AML-193 (cell line): Measurements from ENCODE around the gene PI4KA.
"Not testable (repeated sequence)": the region's sequence is repeated elsewhere in the genome, so short reads cannot be mapped to it uniquely, and the experiment has no call there.

Experiments
- DNase-seq, 2 experiments: peaks; one replicate each; lab custom pipeline; 2025; lab: John Stamatoyannopoulos, UW

Gene PI4KA

DNA sequence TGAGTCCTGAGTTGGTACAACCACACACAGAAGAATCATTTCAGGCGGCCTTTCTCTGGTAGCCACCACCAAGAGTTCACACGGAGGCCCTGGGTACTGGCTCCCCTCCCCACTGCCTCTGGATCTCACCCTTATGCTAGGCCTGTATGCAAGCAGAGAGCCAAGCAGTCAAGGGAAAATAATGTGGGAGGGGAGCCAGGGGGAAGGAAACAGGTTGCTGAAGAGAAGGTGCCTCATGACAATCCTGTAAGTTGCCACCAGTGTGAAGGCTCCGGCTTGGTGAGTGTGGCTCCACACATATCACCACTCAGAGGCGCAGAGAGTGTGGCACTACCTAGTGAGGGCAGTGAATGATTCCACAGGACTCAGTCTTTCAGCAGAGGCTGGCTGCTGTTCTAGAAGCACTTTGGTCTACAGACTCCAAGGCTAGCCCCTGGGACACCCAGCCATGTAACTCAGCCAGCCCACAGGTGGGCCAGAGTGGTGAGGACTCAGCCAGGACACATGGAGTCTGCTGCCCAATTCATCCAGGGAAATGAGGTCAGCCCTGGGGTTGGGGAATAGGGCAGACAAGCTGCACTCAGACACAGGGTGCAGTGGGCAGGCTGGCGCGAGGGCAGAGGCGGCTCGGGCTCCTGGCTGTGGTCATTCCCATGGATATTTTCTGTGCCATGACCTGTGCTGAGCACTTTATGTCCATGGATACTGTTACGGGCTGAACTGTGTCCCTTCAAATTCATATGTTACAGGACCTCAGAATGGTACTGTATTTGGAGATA, 133.7 kb downstream of the PI4KA start:
- no peak for DNase-seq

DNA sequence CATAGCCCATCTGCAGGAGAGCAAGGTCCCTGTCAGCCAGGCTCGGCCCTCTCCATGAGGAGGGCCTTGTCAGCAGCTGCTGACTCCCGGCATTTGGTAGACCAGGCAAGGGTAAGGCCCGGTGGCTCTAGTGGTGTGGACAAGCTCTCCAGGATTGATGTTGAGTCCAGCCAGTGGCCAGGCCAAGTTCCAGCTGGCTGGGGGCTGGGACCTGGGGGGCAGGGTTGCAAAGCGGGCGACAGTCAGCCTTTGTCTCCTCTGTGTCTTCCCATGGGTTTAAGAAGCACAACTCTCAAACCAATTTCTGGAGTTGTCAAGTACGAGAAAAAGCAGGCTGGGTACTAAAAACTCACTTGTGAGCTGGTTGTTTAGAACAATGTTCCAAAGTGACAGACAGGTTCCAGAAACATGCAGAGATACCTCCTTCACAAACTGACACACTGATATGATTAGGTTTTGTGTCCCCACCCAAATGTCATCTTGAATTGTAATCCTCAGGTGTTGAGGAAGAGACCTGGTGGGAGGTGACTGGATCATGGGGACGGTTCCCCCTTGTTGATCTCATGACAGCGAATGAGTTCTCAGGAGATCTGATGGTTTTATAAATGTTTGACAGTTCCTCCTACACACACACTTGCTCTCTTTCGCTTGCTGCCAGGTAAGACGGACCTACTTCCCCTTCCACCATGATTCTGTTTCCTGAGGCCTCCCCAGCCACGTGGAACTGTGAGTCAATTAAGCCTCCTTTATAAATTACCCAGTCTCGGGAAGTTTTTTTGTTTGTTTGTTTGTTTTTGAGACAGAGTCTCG, 137.0 kb downstream of the PI4KA start:
- no peak for DNase-seq

DNA sequence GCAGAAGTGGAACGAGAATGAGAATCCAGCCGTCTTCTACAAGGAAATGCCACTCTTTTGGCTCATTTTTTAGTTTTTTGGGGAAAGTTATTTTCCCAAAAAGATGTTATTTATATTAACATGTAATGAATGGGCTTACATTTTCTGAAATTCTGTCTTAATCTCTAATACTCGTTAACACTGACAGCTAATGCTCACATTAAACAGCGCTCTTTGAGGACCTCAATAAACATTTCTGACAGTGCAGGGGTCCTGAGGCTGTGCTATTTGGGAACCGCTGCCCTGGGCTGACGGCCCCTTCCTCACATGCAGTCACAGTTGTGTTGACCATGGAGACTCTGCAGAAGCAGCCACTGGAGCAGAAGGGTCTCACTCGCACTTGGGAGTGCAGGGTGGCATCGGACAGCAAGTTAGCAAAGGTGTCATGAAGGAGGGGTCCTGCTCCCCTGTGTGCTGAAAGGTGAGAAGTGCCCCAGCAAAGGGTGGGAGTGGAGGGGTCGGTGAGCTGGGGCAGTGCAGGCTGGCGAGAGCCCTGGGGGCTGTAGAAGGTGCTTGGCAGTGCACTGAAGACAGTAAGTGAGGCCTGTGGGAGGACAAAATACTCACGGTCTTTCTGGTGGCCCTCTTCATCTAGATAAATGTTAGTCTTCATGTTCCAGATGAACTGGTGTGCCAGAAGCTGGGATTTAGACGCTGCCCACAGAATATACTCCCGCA, 137.8 kb downstream of the PI4KA start:
- DNase-seq: no peak

DNA sequence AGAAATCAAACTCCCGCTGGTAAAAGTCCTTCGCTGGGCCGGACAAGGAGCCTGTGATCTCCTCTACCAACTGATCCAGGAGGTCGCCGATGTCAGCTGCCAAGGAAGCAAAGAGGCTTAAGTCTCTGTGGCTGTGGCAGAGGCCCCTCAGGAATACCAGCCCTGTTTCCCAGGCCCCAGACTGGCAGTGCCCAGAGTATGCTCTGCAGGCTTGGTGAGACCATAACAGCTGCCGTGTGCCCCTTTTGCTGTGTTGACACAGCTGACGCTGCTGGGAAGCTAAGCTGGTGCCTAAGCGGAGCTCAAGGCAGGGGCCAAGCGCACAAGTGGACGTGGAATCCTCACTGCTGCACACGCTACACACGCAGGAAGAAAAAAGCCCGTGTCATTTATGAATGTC, 139.9 kb downstream of the PI4KA start:
- DNase-seq: not testable (repeated sequence)

DNA sequence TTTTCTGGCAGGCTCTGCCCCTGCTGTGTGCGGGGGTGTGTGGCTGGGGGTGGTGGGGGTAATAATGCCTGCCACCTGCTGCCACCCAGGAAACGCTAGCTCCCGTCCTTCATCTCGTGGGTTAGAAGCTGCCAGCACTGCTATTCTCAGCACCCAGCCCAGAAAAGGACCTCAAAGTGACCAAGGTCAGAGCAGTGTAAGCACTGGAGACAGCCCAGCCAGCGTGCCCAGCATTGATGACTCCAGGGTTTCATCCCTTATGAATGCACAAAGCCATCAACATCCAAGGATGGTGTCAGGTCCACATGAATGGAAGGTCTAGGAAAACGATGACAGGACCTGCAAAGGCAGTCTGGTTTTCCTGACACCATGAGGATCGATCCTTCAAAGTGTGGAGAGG, 140.6 kb downstream of the PI4KA start:
- not testable (repeated sequence) for DNase-seq

DNA sequence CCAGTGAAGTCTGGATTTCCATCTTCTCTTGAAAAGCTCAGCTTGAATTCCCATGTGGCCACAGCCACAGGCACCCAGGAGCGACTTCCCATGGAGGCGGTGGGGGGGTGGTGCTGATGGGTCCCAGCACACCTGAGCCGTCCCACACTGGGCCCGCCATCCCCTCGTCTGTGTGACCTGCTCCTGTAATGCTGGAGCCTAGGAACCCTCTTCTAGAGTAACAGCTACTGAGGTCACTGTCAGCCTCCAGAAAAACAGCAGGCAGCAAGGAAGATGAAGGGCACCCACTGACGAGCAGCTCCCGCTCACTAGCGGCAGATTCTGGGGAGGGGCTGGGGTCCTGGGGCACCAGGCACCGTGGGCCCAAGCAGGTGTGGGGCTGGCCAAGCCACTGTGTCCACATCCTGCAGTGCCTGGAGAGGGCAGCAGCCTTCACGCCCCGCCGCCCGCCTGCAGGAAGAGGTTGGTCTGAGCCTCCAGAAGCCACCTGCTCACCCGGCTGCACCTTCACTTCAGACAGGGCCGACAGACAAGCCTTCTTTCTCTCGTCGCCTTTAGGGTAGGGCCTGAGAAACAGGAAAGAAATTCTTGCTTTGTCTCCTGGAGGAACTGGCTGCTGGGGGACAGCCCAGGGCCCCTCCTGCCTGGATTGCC, 141.3 kb downstream of the PI4KA start:
- DNase-seq: not testable (repeated sequence)

DNA sequence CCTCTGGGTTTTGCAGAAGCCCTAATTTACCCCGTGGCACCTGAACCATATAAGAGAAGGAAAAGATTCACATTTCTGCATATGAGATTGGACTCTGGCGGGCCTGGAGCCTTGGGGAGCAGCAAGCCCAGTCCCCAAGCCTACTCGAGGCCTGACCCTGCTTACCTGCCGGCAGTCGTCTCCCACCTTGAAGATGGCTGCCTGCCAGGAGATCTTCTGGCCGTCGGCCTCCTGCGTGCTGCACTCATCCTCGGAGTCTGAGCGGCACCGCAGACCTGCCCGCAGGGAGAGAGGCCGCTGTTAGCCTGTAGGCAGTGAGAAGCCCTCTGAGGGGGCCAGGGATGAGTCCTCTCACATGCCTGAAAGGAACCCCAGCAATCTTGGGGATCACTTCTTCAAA, 145.5 kb downstream of the PI4KA start:
- not testable (repeated sequence) for DNase-seq

DNA sequence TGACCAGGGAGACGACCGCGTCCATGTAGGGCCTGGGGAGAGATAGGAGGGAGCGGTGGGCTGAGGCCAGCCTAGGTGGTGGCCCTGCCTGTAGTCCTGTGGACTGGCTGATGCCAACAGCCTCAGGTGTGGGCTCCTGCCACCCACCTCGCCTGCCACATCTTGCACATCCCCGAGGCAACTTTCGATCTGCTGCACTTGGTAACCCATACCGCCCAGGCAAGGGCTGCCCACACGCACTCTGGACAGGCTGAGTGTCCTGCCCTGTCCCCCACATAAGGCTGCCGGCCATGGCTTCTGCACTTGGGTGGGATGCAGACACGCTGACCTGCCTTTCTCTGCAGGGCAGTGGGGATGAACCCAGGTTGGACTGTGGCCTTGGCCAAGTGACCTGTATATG, 148.6 kb downstream of the PI4KA start:
- DNase-seq: not testable (repeated sequence)

DNA sequence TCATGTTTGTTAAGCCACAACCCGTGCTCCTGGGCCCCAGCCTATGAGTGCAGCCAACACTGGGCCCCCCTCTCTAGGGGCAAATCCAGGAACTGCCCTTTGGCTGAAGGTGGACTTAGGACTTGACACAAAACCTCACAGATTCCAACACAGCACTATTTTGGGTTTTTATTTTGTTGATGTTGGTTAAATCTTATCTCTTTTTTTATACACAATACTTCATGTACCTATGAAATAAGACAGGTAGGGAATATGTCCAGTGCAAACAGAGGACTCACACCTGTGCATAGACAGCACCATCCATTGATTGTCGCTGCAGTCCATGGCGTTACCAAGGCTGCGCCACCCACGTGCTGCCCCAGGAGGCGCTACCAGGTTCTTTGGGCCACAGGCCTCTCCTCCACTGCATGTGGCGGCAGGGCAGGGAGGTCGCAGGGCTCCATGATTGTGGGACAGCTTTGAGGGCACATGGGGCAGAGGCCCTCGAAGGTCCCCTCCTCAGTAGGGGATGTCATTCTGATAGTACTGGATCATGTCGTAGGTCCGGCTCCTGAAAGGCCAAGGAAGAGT, 151.0 kb downstream of the PI4KA start:
- not testable (repeated sequence) for DNase-seq

DNA sequence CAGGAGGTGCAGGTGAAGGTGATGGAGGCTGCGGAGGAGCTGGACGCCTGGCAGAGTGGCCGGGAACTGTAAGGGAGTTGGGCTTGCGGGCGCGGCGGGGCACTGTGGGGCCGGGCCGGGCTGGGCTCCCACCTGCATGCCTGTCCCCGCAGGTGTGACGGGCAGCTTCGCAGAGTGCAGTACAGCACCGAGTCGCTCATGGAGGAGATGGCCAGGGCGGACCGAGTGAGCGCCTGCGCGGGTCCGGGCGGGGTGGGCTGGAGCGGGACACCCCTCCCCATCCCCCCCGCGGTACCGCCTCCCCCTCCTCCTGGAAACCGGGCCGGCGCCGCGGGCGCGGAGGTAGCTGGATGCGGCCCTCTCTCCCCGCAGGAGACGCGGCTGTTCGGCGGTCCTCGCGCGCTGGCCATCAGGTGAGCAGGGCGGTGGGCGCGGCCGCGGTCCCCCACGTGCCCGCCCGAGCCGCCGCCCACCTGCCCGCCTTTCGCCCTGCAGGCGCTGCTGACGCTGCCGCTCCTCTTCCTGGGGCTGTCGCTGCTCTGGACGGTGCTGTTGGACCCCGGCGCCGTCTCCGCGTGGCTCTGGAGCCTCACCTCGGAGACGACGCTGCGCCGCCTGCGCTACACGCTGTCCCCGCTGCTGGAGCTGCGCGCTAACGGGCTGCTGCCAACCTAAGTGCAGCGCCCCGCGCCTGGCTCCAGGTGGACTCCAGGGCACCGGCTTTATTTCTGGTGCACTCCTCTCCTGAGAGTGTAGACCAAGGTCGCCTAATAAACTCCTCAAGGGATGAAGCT, 154.6 kb downstream of the PI4KA start:
- not testable (repeated sequence) for DNase-seq

DNA sequence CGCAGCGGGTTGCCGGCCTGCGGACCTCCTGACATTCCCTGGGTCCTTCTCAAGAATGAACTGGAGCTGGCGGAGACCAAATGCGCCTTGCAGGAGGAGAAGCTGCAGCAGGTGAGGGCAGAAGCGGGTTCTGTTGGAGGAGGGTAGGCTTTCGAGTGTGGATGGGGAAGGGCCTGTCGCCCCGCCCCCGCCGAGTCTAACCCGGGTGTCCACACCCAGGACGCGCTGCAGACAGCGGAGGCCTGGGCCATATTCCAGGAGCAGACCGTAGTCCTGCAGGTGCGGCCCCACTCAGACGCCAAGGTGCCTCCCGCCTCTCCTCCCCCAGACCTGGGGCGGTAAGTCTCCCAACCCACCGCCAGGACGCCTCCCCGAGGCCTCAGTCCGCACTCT, 155.2 kb downstream of the PI4KA start:
- not testable (repeated sequence) for DNase-seq

DNA sequence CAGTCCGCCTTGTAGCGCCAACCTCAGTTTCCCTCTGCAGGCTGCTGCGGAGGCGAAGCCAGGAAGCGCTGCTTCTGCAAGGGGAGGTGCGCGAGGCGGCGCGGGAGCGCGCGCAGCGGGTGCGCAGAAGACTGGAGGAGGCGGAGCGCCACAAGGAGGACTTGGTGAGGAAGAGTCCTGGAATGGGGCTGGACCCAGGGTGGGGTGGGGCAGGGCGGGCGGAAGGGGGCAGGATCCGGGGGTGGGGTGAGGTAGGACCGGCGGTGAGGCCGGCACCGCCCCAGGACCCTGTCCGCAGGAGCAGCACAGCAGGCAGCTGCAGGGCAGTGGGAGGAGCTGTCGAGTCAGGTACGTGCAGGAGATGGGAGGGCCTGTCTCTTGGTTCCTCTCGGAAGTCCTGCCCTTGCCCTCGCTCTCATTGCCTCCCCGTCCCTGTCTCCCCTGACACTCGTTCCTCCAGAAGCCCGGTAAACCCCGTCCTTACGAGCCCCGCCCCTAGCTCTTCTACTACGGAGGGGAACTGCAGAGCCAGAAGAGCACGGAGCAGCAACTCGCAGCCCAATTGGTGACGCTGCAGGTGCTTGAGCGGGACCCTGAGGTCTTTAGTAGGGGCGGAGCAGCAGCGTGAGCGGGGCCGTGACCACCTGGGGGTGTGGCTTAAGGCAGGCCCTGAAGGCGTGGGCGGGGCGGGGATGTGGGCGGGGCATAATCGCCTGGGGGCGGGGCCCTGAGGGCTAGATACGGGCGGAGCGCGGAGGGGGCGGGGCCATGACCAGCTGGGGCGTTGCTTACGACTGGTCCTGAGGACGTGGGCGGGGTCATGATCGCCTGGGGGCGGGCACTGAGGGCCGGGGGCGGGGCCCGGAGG, 155.8 kb downstream of the PI4KA start:
- DNase-seq: peak; percentile 79 to 85

DNA sequence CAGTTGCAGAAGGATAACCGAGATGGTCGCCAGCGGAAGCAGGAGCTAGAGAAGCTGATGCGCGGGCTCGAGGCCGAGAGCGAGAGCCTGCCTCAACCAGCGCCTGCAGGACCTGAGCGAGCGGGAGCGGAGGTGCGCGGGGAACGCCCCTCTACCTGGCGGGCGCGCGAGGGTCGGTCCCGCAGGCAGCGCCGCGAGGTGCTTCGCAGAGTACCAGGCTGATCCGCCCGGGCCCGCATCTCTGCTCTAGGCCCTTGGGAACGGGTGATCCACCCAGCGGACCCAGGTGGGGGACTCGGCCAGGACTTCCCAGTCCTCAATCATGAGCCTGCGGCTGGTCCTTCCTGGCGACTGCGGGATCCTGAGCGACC, 156.5 kb downstream of the PI4KA start:
- not testable (repeated sequence) for DNase-seq

DNA sequence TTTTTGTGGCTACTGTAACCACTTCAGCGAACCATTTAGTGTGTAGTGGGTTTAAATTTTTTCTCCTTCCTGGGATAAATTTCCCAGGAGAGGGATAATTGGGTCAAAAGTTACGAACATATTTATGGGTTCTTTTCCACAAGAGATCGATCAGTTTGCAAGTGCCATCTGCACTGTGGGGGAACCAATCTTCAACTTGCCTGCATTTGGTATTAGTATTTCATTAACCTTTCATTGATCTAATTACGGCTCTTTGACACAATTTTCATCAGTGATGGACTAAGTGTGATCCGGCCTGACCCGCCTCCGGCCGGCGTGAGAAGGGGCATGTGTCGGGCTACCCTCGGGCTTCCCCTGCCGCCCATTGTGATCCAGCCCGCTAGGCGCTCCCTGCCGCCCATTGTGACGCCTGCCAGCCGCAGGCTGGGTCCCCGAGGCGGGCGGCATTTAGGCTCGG, 156.9 kb downstream of the PI4KA start:
- DNase-seq: not testable (repeated sequence)

DNA sequence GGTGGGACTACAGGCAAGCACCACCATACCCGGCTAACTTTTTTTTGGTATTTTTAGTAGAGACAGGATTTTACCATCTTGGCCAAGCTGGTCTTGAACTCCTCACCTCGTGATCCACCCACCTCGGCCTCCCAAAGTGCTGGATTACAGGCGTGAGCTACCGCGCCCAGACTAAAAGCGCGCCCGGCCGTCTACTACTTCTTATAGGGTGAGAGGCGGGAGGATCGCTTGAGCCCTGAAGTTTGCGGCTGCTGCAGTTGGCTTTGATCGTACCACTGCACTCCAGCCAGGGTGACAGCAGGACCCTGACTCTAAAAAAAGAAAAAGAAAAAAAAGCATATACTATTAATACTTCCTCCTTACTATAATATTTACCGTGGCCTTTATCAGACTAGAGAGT, 158.3 kb downstream of the PI4KA start:
- not testable (repeated sequence) for DNase-seq

DNA sequence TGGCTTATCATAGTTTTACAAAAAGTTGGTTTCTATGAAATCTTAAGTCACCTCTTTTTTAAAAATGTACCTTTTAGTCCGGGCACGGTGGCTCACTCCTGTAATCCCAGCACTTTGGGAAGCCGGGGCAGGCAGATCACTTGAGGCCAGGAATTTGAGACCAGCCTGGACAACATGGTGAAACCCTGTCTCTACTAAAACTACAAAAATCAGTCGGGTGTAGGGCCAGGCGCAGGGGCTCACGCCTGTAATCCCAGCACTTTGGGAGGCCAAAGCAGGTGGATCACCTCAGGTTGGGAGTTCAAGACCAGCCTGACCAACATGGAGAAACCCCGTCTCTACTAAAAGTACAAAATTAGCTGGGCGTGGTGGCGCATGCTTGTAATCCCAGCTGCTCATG, 158.8 kb downstream of the PI4KA start:
- DNase-seq: not testable (repeated sequence)

DNA sequence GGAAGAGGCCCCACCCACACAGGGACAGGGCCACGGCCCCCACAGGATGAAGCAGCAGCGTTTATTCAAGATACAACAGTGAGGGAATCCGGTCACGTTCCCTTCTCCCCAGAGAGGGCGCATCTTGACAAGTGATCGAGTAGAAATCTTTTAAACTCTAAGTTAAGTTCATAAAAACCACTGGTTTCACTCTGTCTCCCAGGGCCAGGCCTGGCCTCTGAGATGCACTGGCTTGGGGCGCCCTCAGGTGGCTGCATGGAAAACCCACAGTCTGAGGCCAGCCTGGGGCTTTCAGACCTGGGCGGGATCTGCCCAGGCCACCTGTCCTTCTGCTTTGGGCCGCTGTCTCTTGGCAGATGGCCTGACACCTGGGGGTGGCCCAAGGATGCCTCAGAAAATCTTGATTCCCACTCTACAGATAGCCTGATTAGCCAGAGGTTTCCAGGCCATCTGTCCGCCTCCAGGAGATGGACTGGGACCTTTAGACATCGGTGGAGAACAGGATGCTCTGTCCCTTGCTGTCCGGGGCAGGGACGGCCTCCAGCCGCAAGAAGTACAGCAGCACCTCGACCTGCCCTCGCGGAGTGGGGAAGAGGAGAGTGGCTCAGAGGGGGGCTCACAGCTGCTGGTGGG, 161.0 kb downstream of the PI4KA start:
- DNase-seq: peak; percentile 62 to 73

DNA sequence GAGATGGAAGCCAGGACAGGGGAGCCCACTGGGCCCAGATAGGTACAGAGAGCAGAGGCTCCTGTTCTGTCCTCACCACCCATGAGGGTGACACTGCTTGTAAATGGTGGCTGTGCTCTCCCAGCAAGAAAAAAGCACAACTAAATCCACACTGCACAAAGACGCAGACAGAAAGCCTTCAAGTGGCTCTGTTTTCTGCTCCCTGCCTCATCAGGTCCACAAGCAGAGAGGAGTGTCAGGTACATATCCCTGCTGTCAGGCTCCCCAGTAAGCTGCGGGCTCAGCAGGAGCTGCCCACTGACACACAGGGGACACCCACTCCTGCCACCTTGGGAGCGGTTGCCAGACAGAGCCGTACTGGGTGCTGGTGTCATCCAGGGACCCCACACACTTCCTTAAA, 162.6 kb downstream of the PI4KA start:
- DNase-seq: not testable (repeated sequence)

DNA sequence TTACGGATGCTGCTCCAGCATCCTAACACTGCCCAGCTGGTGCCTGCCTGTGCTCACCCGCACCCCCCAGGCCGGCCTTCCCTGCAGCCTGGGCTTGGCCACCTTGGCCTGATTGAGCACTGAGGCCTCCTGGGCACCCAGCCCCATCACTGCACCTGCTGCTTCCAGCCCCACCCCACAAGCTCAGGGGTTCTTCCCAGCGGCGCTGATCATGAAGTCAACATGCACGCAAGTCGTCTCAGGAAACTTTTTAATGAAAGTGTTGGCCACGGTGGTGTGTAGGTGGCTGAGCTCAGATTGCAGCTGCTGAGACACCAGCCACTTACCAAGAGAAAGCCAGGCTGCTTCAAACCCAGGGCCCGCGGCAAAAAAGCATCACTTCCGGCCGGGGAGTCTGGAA, 163.4 kb downstream of the PI4KA start:
- not testable (repeated sequence) for DNase-seq
